Esophagus squamous epithelium (tissue), 4 donors: Measurements from ENCODE around the gene GADD45A.

Experiments
- POLR2A ChIP-seq, 4 donors: fragments of 450-650 bp; IDR thresholded peaks; one replicate each; pipeline ENCODE4 v1.6.1; 2017; ENCODE audit warnings: antibody characterized with exemption in 4 of 4, mild to moderate bottlenecking in 4 of 4, moderate library complexity in 3 of 4
- TF ChIP-seq, protein P1 (sequence below), 6 experiments: fragments of 450-650 bp in 4 of 6; fragments of 200-600 bp in 2 of 6; sonication (generic) in 2 of 6; IDR thresholded peaks; one replicate each; pipeline ENCODE4 v1.5.1; 2016 to 2019; ENCODE audit warnings: antibody characterized with exemption in 6 of 6, mild to moderate bottlenecking in 4 of 6, moderate library complexity in 4 of 6

GRCh38 chr1:67722292-67722944 is 37.4 kb downstream of the GADD45A start:
- TF ChIP-seq, protein P1, sequence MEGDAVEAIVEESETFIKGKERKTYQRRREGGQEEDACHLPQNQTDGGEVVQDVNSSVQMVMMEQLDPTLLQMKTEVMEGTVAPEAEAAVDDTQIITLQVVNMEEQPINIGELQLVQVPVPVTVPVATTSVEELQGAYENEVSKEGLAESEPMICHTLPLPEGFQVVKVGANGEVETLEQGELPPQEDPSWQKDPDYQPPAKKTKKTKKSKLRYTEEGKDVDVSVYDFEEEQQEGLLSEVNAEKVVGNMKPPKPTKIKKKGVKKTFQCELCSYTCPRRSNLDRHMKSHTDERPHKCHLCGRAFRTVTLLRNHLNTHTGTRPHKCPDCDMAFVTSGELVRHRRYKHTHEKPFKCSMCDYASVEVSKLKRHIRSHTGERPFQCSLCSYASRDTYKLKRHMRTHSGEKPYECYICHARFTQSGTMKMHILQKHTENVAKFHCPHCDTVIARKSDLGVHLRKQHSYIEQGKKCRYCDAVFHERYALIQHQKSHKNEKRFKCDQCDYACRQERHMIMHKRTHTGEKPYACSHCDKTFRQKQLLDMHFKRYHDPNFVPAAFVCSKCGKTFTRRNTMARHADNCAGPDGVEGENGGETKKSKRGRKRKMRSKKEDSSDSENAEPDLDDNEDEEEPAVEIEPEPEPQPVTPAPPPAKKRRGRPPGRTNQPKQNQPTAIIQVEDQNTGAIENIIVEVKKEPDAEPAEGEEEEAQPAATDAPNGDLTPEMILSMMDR (IDR thresholded peaks at IDR 0.05), result no peak
- no peak for TF ChIP-seq POLR2A (IDR thresholded peaks at IDR 0.05)
